Right atrium auricular region (tissue), 2 donors: ENCODE data around the gene NBEAL2. TPM values are rescaled to one million over a fixed set of nuclear protein-coding genes. Genes with fewer than 3 reads are reported as not detected.

Experiments
- DNase-seq: peaks from one replicate; pipeline ENCODE4 v3.0.0-alpha.2; 2019; ENCODE audit warnings: low spot score
- H3K27ac ChIP-seq, 2 donors: fragments of 200-600 bp; sonication (generic); 1 replicate in 1 of 2; 2 replicates in 1 of 2; pipeline ENCODE4 v1.5.1; 2016 to 2019
- H3K27me3 ChIP-seq, 2 donors: fragments of 200-600 bp; sonication (generic); one replicate each; pipeline versions ENCODE4 v1.5.1 to v1.6.0; 2017 to 2019
- H3K36me3 ChIP-seq: fragments of 200-600 bp; sonication (generic); one replicate; pipeline ENCODE4 v1.5.1; 2016
- H3K4me1 ChIP-seq, 2 donors: fragments of 200-600 bp; sonication (generic); one replicate each; pipeline versions ENCODE4 v1.5.1 to v1.6.0; 2017 to 2019
- H3K4me3 ChIP-seq, 2 donors: fragments of 200-600 bp; sonication (generic); 1 replicate in 1 of 2; 2 replicates in 1 of 2; pipeline ENCODE4 v1.5.1; 2017 to 2019; ENCODE audit warnings: mild to moderate bottlenecking in 1 of 2, moderate library complexity in 1 of 2
- H3K9me3 ChIP-seq, 2 donors: fragments of 200-600 bp; sonication (generic); one replicate each; pipeline ENCODE4 v1.5.1; 2019
- CTCF ChIP-seq, 2 donors: fragments of 200-600 bp; sonication (generic); IDR thresholded peaks; one replicate each; pipeline ENCODE4 v1.5.1; 2019; ENCODE audit warnings: antibody characterized with exemption in 2 of 2
- total RNA-seq, 2 donors: library from RNA; depleted of rRNA; stranded (reverse); fragments of >200 nt; gene quantifications; one replicate each; pipeline ENCODE4 v1.1.0, GENCODE V29; 2016

NBEAL2 gene
- total RNA-seq, 2 donors from 2014 or later: 7.5 to 15.3 TPM

- TF ChIP-seq CTCF (IDR thresholded peaks at IDR 0.05): no peak
- peaks cover 34% of the 10 kb centered on the region for H3K36me3 ChIP-seq
- DNase-seq: no peak
These were observed 24.2 kb downstream of the NBEAL2 start for GRCh38 chr3:47003461-47004368.

GRCh38 chr3:47004369-47005211, 25.1 kb downstream of the NBEAL2 start:
- Histone ChIP-seq H3K27ac (no peak overlapping the region), H3K36me3 (peaks cover 34% of the 10 kb centered on the region), H3K9me3 (no peaks in the 10 kb centered on the region), H3K4me3 (no peak overlapping the region), H3K4me1 (peaks cover 0 to 7% of the 10 kb centered on the region in 2 donors), H3K27me3 (no peaks in the 10 kb centered on the region)
- no peak for DNase-seq
- TF ChIP-seq CTCF (IDR thresholded peaks at IDR 0.05): no peak

More at GRCh38 chr3:47003461-47004368, 24.2 kb downstream of the NBEAL2 start:
- no peaks in the 10 kb centered on the region for H3K9me3 ChIP-seq
- no peaks in the 10 kb centered on the region for H3K27me3 ChIP-seq
- H3K27ac ChIP-seq: no peak overlapping the region
- H3K4me1 ChIP-seq: peaks cover 0 to 3% of the 10 kb centered on the region in 2 donors
- no peak overlapping the region for H3K4me3 ChIP-seq

- no peak overlapping the region for H3K27ac ChIP-seq
- H3K4me1 ChIP-seq: peaks cover 0 to 16% of the 10 kb centered on the region in 2 donors
- H3K27me3 ChIP-seq: no peaks in the 10 kb centered on the region
- no peak overlapping the region for H3K4me3 ChIP-seq
- DNase-seq: no peak
- TF ChIP-seq CTCF (IDR thresholded peaks at IDR 0.05): no peak
- no peaks in the 10 kb centered on the region for H3K9me3 ChIP-seq
- peaks cover 28% of the 10 kb centered on the region for H3K36me3 ChIP-seq
These were observed 26.0 kb downstream of the NBEAL2 start for GRCh38 chr3:47005212-47006144.

DNA sequence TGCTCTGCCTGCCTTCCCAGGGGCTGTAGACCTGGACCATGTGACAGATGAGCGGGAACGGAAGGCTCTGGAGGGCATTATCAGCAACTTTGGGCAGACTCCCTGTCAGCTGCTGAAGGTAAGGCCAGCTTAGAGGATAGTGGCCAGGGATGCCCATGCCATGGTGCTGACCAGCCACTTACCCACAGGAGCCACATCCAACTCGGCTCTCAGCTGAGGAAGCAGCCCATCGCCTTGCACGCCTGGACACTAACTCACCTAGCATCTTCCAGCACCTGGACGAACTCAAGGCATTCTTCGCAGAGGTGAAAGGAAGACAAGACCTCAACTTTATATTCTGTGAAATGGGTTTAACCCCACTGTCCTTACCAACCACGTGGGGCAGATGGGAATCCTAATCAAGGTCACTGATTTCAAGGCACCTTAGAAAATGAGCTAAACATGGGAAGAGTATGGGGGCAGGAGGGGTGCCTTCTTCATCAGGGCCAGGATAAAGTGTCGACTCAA, 26.7 kb downstream of the NBEAL2 start:
- Histone ChIP-seq H3K27ac (no peak overlapping the region), H3K9me3 (no peaks in the 10 kb centered on the region), H3K4me1 (peaks cover 0 to 17% of the 10 kb centered on the region in 2 donors), H3K4me3 (no peak overlapping the region), H3K27me3 (no peaks in the 10 kb centered on the region), H3K36me3 (peaks cover 21% of the 10 kb centered on the region)
- no peak for DNase-seq
- TF ChIP-seq CTCF (IDR thresholded peaks at IDR 0.05): no peak

- no peaks in the 10 kb centered on the region for H3K27me3 ChIP-seq
- TF ChIP-seq CTCF (IDR thresholded peaks at IDR 0.05): no peak
- H3K9me3 ChIP-seq: no peaks in the 10 kb centered on the region
- peaks cover 0 to 17% of the 10 kb centered on the region in 2 donors for H3K4me1 ChIP-seq
- no peak overlapping the region for H3K4me3 ChIP-seq
- DNase-seq: no peak
- H3K27ac ChIP-seq: no peak overlapping the region
- H3K36me3 ChIP-seq: peaks cover 14% of the 10 kb centered on the region
These were observed 27.5 kb downstream of the NBEAL2 start for GRCh38 chr3:47007001-47007400.
